ENCODE results near the gene LONRF2.

The LONRF2 gene

DNA sequence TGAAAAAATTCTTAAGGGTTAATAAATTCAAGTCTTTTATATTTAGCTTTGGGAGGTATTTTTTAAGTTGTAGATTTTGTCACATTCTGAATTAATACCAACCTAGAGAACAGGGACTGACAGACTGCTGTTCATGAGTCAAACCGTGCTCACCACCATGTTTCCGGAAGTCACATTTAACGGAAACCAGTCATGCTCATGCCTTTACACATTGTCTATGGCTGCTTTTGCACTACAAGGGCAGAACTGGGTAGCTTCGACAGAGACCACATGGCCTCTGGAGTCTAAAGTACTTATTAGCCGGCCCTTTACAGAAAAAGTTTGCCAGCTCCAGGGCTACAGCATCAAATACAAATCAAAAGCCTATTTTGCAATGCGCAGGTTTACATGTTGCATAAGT, 33.3 kb downstream of the LONRF2 start:
- no peak for TF ChIP-seq EZH2phosphoT487 (IDR thresholded peaks at IDR 0.05; ENCODE audit: borderline replicate concordance)
- TF ChIP-seq, protein P1, sequence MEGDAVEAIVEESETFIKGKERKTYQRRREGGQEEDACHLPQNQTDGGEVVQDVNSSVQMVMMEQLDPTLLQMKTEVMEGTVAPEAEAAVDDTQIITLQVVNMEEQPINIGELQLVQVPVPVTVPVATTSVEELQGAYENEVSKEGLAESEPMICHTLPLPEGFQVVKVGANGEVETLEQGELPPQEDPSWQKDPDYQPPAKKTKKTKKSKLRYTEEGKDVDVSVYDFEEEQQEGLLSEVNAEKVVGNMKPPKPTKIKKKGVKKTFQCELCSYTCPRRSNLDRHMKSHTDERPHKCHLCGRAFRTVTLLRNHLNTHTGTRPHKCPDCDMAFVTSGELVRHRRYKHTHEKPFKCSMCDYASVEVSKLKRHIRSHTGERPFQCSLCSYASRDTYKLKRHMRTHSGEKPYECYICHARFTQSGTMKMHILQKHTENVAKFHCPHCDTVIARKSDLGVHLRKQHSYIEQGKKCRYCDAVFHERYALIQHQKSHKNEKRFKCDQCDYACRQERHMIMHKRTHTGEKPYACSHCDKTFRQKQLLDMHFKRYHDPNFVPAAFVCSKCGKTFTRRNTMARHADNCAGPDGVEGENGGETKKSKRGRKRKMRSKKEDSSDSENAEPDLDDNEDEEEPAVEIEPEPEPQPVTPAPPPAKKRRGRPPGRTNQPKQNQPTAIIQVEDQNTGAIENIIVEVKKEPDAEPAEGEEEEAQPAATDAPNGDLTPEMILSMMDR (conservative IDR thresholded peaks at IDR 0.05; ENCODE audit: low read length): no peak
- H3K4me1 ChIP-seq (ENCODE audit: insufficient read depth, low read length, poor library complexity, severe bottlenecking): peaks cover 24% of the 10 kb centered on the region

DNA sequence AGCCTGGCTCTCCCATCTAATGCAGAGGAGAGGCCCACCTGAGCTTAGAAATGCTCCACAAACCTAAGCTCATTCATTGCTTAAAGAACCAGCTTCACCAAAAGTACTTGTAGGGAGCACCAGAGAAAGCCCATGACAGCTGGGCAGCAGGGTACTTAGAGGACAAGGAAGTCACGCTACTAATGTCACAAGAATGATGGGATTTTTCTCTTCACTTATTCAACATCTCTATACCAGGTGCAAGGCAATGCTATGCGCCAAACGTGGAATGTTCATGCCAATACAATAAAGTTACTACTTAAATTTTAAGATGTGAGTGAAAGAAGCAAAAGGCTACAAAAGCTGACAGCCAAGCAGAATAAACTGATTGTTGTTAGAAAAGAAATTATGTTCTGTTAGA, 36.0 kb downstream of the LONRF2 start:
- Histone ChIP-seq H3K4me3 (ENCODE audit: low read length, poor library complexity, severe bottlenecking) (no peak overlapping the region), H3K9ac (ENCODE audit: low read depth, low read length, poor library complexity, severe bottlenecking) (no peak overlapping the region), H2AFZ (ENCODE audit: low read length) (no peak overlapping the region), H4K20me1 (ENCODE audit: insufficient read depth, low read length, poor library complexity, severe bottlenecking) (no peaks in the 10 kb centered on the region), H3K9me2 (replicated peaks; ENCODE audit: low read depth, low read length) (no peaks in the 10 kb centered on the region), H3K4me2 (ENCODE audit: low read depth, low read length, poor library complexity, severe bottlenecking) (no peak overlapping the region), H3K9me3 (ENCODE audit: insufficient read depth, low read depth, low read length) (no peaks in the 10 kb centered on the region), H3K36me3 (ENCODE audit: insufficient read depth, low read length) (no peaks in the 10 kb centered on the region), H3K27me3 (ENCODE audit: insufficient read depth, low read length, poor library complexity, severe bottlenecking) (no peaks in the 10 kb centered on the region), H3F3A (ENCODE audit: low read depth) (no peaks in the 10 kb centered on the region), H3K4me1 (ENCODE audit: insufficient read depth, low read length, poor library complexity, severe bottlenecking) (peaks cover 11% of the 10 kb centered on the region), H3K79me2 (ENCODE audit: insufficient read depth, low read length) (no peaks in the 10 kb centered on the region)
- no peak for TF ChIP-seq EZH2phosphoT487 (IDR thresholded peaks at IDR 0.05; ENCODE audit: borderline replicate concordance)
- TF ChIP-seq, protein P1 (conservative IDR thresholded peaks at IDR 0.05; ENCODE audit: low read length): no peak

More for the DNA sequence above, 33.3 kb downstream of the LONRF2 start:
- Histone ChIP-seq H2AFZ (ENCODE audit: low read length) (no peak overlapping the region), H3F3A (ENCODE audit: low read depth) (no peaks in the 10 kb centered on the region), H3K27me3 (ENCODE audit: insufficient read depth, low read length, poor library complexity, severe bottlenecking) (no peaks in the 10 kb centered on the region), H3K4me2 (ENCODE audit: low read depth, low read length, poor library complexity, severe bottlenecking) (no peak overlapping the region), H3K4me3 (ENCODE audit: low read length, poor library complexity, severe bottlenecking) (no peak overlapping the region), H3K36me3 (ENCODE audit: insufficient read depth, low read length) (no peaks in the 10 kb centered on the region), H3K79me2 (ENCODE audit: insufficient read depth, low read length) (no peaks in the 10 kb centered on the region), H3K9me2 (replicated peaks; ENCODE audit: low read depth, low read length) (no peaks in the 10 kb centered on the region), H4K20me1 (ENCODE audit: insufficient read depth, low read length, poor library complexity, severe bottlenecking) (no peaks in the 10 kb centered on the region), H3K9me3 (ENCODE audit: insufficient read depth, low read depth, low read length) (no peaks in the 10 kb centered on the region), H3K9ac (ENCODE audit: low read depth, low read length, poor library complexity, severe bottlenecking) (no peak overlapping the region)

DNA sequence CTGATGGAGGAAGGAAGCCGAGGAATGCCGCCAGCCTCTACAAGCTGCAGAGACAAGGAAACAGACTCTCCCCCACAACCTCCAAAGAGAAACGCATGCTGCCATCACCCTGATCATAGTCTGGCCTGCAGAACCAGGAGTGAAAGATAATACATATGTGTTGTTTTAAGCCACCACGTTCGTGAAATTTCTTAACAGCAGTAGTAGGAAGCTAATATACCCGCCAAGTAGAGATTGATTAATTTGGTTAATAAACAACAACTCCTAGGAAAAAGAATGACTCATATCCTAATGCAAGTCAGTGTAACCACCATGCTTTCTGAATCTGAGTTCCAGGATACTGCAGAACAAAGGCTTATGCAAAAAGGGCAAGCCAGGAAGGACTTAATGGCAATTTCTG, 36.6 kb downstream of the LONRF2 start:
- Histone ChIP-seq H3K4me3 (ENCODE audit: low read length, poor library complexity, severe bottlenecking) (no peak overlapping the region), H3K4me2 (ENCODE audit: low read depth, low read length, poor library complexity, severe bottlenecking) (no peak overlapping the region), H3K79me2 (ENCODE audit: insufficient read depth, low read length) (no peaks in the 10 kb centered on the region), H3K27me3 (ENCODE audit: insufficient read depth, low read length, poor library complexity, severe bottlenecking) (no peaks in the 10 kb centered on the region), H3K9ac (ENCODE audit: low read depth, low read length, poor library complexity, severe bottlenecking) (no peak overlapping the region), H3K9me2 (replicated peaks; ENCODE audit: low read depth, low read length) (no peaks in the 10 kb centered on the region), H3K36me3 (ENCODE audit: insufficient read depth, low read length) (no peaks in the 10 kb centered on the region), H3F3A (ENCODE audit: low read depth) (no peaks in the 10 kb centered on the region), H3K4me1 (ENCODE audit: insufficient read depth, low read length, poor library complexity, severe bottlenecking) (peaks cover 5% of the 10 kb centered on the region), H2AFZ (ENCODE audit: low read length) (no peak overlapping the region), H4K20me1 (ENCODE audit: insufficient read depth, low read length, poor library complexity, severe bottlenecking) (no peaks in the 10 kb centered on the region), H3K9me3 (ENCODE audit: insufficient read depth, low read depth, low read length) (no peaks in the 10 kb centered on the region)
- TF ChIP-seq, protein P1 (conservative IDR thresholded peaks at IDR 0.05; ENCODE audit: low read length): no peak
- no peak for TF ChIP-seq EZH2phosphoT487 (IDR thresholded peaks at IDR 0.05; ENCODE audit: borderline replicate concordance)
